Ishikawa (cell line): ENCODE data around the gene DNAJC21.

Source experiments
- CEBPB ChIP-seq: IDR thresholded peaks from 2 replicates; pipeline ENCODE4 v1.6.1; 2012
- CREB1 ChIP-seq: IDR thresholded peaks from 2 replicates; pipeline ENCODE4 v1.6.1; 2012; ENCODE audit warnings: low read depth
- EGR1 ChIP-seq: IDR thresholded peaks from 2 replicates; pipeline ENCODE4 v1.6.1; 2012
- EP300 ChIP-seq: IDR thresholded peaks from 2 replicates; pipeline ENCODE4 v1.6.1; 2012; ENCODE audit warnings: borderline replicate concordance
- FOXM1 ChIP-seq: IDR thresholded peaks from 2 replicates; pipeline ENCODE4 v1.6.1; 2012; ENCODE audit warnings: low read depth, borderline replicate concordance
- MAX ChIP-seq: IDR thresholded peaks from 2 replicates; pipeline ENCODE4 v1.6.1; 2012
- NFIC ChIP-seq: IDR thresholded peaks from 2 replicates; pipeline ENCODE4 v1.6.1; 2012
- RAD21 ChIP-seq: IDR thresholded peaks from 2 replicates; pipeline ENCODE4 v1.6.1; 2012; ENCODE audit warnings: low read depth
- TAF1 ChIP-seq: IDR thresholded peaks from 2 replicates; pipeline ENCODE4 v1.6.1; 2012; ENCODE audit warnings: low read depth, mild to moderate bottlenecking
- TCF12 ChIP-seq: IDR thresholded peaks from 2 replicates; pipeline ENCODE4 v1.6.1; 2012; ENCODE audit warnings: low read depth
- TEAD4 ChIP-seq: IDR thresholded peaks from 2 replicates; pipeline ENCODE4 v1.6.1; 2012
- USF1 ChIP-seq: IDR thresholded peaks from 2 replicates; pipeline ENCODE4 v1.6.1; 2012
- YY1 ChIP-seq: IDR thresholded peaks from 2 replicates; pipeline ENCODE4 v1.6.1; 2012; ENCODE audit warnings: low read depth
- ZBTB7A ChIP-seq: IDR thresholded peaks from 2 replicates; pipeline ENCODE4 v1.6.1; 2012; ENCODE audit warnings: low read depth
- TF ChIP-seq, protein P1 (sequence below): IDR thresholded peaks from 2 replicates; pipeline ENCODE4 v1.6.1; 2012; ENCODE audit warnings: low read depth, mild to moderate bottlenecking

Gene DNAJC21

DNA sequence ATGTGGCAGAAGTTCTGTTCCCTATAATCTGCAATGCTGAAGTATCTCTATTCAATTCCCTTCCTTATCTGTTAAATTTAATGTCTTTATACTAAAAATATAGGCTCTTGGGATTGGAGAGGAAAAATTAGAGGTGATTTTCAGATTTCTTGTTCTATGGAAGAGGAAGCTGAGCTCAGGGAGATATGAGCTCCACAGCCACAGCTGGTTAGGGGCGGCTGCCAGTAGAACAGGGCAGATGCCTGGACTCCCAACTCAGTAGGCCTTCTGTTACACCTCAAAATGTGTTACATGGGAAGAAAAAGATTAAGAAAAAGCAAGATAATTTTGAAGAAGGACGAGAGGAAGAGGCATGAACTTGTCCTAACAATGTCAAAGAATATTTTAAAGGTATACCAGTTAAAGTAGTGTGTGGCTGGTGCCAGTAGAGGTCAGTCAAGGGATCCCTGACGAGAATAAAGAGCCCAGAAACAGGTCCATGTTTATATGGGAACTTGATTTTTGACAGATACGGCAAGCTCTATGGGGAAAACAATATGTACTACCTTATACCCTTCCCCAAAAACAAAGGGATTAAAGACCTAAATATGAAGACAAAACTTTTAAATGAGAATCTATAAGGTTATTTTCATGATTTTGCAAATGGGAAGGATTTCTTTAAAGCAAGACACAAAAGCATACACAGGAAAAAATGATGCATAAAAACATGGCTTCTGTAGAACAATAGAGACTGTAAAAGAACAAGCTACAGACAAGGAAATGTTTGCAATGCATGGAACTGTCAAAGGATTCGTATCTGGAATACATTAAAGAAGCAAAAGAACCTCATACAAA lies 28.7 kb downstream of the DNAJC21 start:
- no peak for TF ChIP-seq MAX
- peak; percentile 42; the same call in 1 of the 2 replicates for TF ChIP-seq RAD21
- TF ChIP-seq, protein P1, sequence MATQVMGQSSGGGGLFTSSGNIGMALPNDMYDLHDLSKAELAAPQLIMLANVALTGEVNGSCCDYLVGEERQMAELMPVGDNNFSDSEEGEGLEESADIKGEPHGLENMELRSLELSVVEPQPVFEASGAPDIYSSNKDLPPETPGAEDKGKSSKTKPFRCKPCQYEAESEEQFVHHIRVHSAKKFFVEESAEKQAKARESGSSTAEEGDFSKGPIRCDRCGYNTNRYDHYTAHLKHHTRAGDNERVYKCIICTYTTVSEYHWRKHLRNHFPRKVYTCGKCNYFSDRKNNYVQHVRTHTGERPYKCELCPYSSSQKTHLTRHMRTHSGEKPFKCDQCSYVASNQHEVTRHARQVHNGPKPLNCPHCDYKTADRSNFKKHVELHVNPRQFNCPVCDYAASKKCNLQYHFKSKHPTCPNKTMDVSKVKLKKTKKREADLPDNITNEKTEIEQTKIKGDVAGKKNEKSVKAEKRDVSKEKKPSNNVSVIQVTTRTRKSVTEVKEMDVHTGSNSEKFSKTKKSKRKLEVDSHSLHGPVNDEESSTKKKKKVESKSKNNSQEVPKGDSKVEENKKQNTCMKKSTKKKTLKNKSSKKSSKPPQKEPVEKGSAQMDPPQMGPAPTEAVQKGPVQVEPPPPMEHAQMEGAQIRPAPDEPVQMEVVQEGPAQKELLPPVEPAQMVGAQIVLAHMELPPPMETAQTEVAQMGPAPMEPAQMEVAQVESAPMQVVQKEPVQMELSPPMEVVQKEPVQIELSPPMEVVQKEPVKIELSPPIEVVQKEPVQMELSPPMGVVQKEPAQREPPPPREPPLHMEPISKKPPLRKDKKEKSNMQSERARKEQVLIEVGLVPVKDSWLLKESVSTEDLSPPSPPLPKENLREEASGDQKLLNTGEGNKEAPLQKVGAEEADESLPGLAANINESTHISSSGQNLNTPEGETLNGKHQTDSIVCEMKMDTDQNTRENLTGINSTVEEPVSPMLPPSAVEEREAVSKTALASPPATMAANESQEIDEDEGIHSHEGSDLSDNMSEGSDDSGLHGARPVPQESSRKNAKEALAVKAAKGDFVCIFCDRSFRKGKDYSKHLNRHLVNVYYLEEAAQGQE, result no peak

DNA sequence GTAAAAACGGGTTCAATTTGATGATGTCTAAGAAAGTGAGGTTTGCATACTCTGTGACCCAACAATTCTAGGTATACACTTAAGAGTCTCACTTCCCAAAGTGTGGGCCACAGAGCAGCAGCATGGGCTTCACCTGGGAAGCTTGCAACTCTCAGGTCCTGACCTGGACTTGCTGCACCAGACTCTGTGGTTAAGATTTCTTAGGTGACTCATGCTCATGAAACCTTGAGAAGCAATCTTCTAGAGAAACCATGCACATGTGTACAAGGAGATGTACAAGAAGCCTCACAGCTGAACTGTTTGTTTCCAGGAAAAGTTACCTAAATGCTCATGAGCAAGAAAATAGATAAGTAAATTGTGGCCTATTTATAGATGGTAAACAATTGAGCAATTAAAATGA lies 30.0 kb downstream of the DNAJC21 start:
- no peak for TF ChIP-seq CREB1

DNA sequence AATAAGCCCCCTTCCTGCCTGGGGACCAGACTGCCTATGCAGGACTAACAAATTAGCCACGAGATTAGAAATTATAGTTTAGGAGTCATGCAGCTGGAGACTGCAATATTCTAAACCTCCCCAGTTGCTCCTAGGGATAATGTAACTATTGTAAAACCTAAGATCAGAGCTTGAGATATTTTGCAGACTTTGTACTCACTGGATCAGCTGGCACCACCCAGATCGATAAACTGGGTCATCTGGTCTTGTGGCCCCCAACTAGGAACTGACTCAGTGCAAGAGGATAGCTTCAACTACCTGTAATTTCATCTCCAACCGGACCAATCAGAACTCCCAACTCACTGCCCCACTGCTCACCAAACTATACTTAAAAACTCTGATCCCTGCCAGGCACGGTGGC lies 38.2 kb downstream of the DNAJC21 start:
- TF ChIP-seq CEBPB (no peak), TCF12 (no peak), MAX (no peak), EP300 (no peak), ZBTB7A (no peak), RAD21 (no peak)

- TF ChIP-seq ZBTB7A (no peak), TAF1 (no peak)
- TF ChIP-seq, protein P1, result no peak
These were observed 38.9 kb downstream of the DNAJC21 start for GRCh38 chr5:34968258-34968657.

GRCh38 chr5:34970552-34970951 lies 41.2 kb downstream of the DNAJC21 start:
- TF ChIP-seq CREB1, result no peak
- TF ChIP-seq CEBPB, result no peak
- TF ChIP-seq TAF1, result no peak
- TF ChIP-seq, protein P1, result no peak
- TF ChIP-seq FOXM1, result no peak
- TF ChIP-seq EP300, result no peak
- TF ChIP-seq ZBTB7A, result no peak

GRCh38 chr5:34976347-34976746 lies 47.0 kb downstream of the DNAJC21 start:
- TF ChIP-seq MAX (no peak), YY1 (no peak), USF1 (no peak), NFIC (no peak), RAD21 (no peak), CREB1 (no peak), CEBPB (no peak), TCF12 (no peak), ZBTB7A (no peak), FOXM1 (no peak), TEAD4 (no peak), EGR1 (no peak), EP300 (no peak)
